Retinal pigment epithelial cell (primary cell): Measurements from ENCODE around the gene MRPL53.
"Not testable (repeated sequence)": the region's sequence is repeated elsewhere in the genome, so short reads cannot be mapped to it uniquely, and the experiment has no call there.

Source experiments
- DNase-seq: peaks from one replicate; pipeline ENCODE4 v3.0.0-alpha.2; 2010; ENCODE audit warnings: low read depth
- H3K4me3 ChIP-seq: 2 replicates; pipeline ENCODE4 v1.5.1; 2011; ENCODE audit warnings: mild to moderate bottlenecking, low read length, control low read depth, moderate library complexity
- TF ChIP-seq, protein P1 (sequence below): conservative IDR thresholded peaks from 2 replicates; pipeline ENCODE4 v1.5.1; 2011; ENCODE audit warnings: low read depth, low read length, control low read depth, inconsistent platforms

MRPL53 gene

GRCh38 chr2:74448771-74449170 lies 23.7 kb downstream of the MRPL53 start:
- H3K4me3 ChIP-seq, result no peak overlapping the region
- DNase-seq, result no peak
- TF ChIP-seq, protein P1, sequence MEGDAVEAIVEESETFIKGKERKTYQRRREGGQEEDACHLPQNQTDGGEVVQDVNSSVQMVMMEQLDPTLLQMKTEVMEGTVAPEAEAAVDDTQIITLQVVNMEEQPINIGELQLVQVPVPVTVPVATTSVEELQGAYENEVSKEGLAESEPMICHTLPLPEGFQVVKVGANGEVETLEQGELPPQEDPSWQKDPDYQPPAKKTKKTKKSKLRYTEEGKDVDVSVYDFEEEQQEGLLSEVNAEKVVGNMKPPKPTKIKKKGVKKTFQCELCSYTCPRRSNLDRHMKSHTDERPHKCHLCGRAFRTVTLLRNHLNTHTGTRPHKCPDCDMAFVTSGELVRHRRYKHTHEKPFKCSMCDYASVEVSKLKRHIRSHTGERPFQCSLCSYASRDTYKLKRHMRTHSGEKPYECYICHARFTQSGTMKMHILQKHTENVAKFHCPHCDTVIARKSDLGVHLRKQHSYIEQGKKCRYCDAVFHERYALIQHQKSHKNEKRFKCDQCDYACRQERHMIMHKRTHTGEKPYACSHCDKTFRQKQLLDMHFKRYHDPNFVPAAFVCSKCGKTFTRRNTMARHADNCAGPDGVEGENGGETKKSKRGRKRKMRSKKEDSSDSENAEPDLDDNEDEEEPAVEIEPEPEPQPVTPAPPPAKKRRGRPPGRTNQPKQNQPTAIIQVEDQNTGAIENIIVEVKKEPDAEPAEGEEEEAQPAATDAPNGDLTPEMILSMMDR, result no peak

- TF ChIP-seq, protein P1, result no peak
- DNase-seq, result no peak
- no peak overlapping the region for H3K4me3 ChIP-seq
Measured at GRCh38 chr2:74447230-74447999, 25.1 kb downstream of the MRPL53 start.

GRCh38 chr2:74444498-74445318 lies 27.8 kb downstream of the MRPL53 start:
- H3K4me3 ChIP-seq, result no peak overlapping the region
- DNase-seq, result no peak
- TF ChIP-seq, protein P1, result no peak

DNA sequence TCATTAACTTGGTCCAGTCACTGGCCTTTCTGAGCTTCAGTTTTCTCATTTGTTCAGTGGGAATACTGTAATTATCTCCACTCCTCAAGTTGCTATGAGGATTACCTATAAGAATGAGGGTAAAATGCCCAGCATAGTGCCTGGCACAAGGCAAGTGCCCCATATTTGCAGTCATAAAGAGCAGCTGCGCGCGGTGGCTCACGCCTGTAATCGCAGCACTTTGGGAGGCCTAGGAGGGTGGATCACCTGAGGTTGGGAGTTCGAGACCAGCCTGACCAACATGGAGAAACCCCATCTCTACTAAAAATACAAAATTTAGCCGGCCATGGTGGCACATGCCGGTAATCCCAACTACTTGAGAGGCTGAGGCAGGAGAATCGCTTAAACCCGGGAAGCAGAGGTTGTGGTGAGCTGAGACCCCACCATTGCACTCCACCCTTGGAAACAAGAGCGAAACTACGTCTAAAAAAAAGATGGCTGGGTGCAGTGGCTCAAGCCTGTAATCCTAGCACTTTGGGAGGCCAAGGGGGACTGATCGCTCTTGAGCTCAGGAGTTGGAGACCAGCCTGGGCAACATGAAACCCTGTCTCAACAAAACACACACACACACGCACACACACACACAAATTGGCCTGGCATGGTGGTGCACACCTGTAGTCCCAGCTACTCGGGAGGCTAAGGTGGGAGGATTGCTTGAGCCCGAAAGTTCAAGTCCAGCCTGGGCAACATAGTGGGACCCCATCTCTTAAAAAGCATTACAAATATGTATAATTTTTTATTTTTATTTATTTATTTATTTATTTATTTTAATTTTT lies 29.8 kb downstream of the MRPL53 start:
- DNase-seq, result not testable (repeated sequence)

GRCh38 chr2:74441690-74442482 lies 30.6 kb downstream of the MRPL53 start, which contains the start of gene RTKN:
Gene RTKN, minus strand, starts transcription at chr2:74441937. Its CDS starts 121 bp downstream, at chr2:74441816.
- DNase-seq, result no peak
- TF ChIP-seq, protein P1, result no peak
- peak within 1 kb of the TSS; percentile 65 for H3K4me3 ChIP-seq

More for the DNA sequence above, 29.8 kb downstream of the MRPL53 start:
- H3K4me3 ChIP-seq, result not testable (repeated sequence)

DNA sequence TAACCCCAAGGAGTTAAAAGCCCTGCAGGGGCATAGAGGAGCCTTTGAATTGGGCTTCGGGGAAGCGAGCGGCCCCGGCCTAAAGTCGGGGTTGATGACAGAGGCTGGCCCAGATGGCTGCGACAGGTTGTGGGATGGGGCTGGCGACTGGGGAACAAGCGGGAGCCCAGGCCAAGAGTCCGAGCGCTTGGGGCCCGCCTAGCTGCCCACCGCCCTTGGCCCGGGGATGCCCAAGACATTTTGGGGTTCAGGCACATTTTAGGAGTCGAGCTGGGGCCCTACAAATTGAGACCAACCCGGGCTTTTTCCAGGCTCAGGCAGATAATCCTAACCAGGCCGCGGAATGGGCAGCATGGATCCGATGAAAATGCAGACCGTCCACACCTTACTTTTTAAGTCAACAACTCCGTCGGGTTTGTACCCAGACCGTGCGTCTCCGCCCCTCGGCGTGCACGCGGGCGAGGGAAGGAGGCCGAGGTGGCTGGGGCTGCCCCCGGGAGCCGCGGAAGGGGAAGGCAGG lies 31.2 kb downstream of the MRPL53 start:
- H3K4me3 ChIP-seq, result peak overlapping the region; percentile 65
- no peak for DNase-seq
- TF ChIP-seq, protein P1, result no peak
